Left ventricle myocardium inferior (tissue), 1 donor: ENCODE data around the gene PELI2. TPM values are rescaled to one million over a fixed set of nuclear protein-coding genes. Genes with fewer than 3 reads are reported as not detected.

ENCODE experiments used
- DNase-seq: peaks from one replicate; pipeline ENCODE4 v3.0.0-alpha.2; 2020
- H3K27ac ChIP-seq: fragments of 200-600 bp; replicated peaks from 2 replicates; pipeline ENCODE4 v1.8.0; 2021
- H3K27me3 ChIP-seq: fragments of 200-600 bp; 2 replicates; pipeline ENCODE4 v1.8.0; 2021; ENCODE audit warnings: low read depth
- H3K36me3 ChIP-seq: fragments of 200-600 bp; 2 replicates; pipeline ENCODE4 v1.8.0; 2021
- H3K4me1 ChIP-seq: fragments of 200-600 bp; 2 replicates; pipeline ENCODE4 v1.8.0; 2021
- H3K4me3 ChIP-seq: fragments of 200-600 bp; 2 replicates; pipeline ENCODE4 v1.8.0; 2021; ENCODE audit warnings: mild to moderate bottlenecking, moderate library complexity
- H3K9me3 ChIP-seq: fragments of 200-600 bp; replicated peaks from 2 replicates; pipeline ENCODE4 v1.8.0; 2021
- intact Hi-C: fragments of 100-400 bp; cut with micrococcal nuclease; formaldehyde crosslinking; loops from one replicate; pipeline ENCODE4 v1.11.0; 2022
- total RNA-seq: library from RNA; stranded (reverse); fragmentation: NEBNext Ultra II Directional; extraction: Animal tissue kit (Norgen Biotek cat#: 25700); gene quantifications from one replicate; pipeline ENCODE4 v1.2.1, GENCODE V29; 2021
- TF ChIP-seq, protein P1 (sequence below): fragments of 200-600 bp; IDR thresholded peaks from 2 replicates; pipeline ENCODE4 v1.8.0; 2021; ENCODE audit warnings: antibody characterized with exemption, mild to moderate bottlenecking, borderline replicate concordance
- donor health status: DM: no; HTN: yes; CAD: no; lungs with severe emphysema.

Gene PELI2
- total RNA-seq, 1 donor from 2014 or later = 2.0 TPM

DNA sequence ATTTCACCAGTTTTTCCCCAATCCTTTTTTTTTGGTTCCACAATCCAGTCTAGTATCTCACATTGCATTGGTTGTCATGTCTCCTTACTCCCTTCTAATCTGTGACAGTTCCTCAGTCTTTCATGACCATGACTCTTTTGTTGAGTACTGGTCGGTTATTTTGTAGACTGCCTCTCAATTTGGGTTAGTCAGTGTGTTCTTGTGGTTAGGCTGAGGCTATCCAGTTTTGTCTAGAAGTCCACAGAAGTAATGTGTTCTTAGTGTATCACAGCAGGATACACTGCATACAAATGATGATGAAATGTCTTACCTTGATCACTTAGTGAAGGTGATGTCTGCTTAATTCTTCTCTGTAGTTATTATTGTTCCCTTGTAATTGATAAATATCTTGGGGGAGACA lies 24.8 kb downstream of the PELI2 start:
- DNase-seq = no peak
- Histone ChIP-seq H3K27ac (no peak overlapping the region), H3K4me1 (peaks cover 4% of the 10 kb centered on the region), H3K4me3 (no peak overlapping the region), H3K27me3 (no peaks in the 10 kb centered on the region), H3K9me3 (no peaks in the 10 kb centered on the region), H3K36me3 (no peaks in the 10 kb centered on the region)
- intact Hi-C loops = no loop called here
- TF ChIP-seq, protein P1, sequence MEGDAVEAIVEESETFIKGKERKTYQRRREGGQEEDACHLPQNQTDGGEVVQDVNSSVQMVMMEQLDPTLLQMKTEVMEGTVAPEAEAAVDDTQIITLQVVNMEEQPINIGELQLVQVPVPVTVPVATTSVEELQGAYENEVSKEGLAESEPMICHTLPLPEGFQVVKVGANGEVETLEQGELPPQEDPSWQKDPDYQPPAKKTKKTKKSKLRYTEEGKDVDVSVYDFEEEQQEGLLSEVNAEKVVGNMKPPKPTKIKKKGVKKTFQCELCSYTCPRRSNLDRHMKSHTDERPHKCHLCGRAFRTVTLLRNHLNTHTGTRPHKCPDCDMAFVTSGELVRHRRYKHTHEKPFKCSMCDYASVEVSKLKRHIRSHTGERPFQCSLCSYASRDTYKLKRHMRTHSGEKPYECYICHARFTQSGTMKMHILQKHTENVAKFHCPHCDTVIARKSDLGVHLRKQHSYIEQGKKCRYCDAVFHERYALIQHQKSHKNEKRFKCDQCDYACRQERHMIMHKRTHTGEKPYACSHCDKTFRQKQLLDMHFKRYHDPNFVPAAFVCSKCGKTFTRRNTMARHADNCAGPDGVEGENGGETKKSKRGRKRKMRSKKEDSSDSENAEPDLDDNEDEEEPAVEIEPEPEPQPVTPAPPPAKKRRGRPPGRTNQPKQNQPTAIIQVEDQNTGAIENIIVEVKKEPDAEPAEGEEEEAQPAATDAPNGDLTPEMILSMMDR = no peak

DNA sequence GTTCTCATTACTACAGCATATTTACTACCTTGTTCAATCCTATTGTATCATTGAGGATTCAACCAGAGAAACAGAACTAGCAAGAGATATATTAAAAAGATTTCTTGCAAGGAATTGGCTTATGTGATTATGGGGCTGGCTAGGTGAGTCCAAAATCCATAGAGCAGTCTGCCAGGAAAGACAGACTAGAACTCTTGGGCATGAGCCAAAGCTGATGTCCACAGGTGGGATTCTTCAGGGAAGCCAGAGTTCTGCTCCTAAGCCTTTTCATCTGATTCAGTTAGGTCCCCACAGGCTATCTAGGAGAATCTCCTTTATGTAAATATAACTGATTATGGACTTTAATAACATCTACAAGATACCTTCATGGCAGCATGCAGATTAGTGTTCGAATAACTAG lies 26.0 kb downstream of the PELI2 start:
- Histone ChIP-seq H3K4me3 (no peak overlapping the region), H3K9me3 (no peaks in the 10 kb centered on the region), H3K27ac (no peak overlapping the region), H3K4me1 (peaks cover 14% of the 10 kb centered on the region), H3K36me3 (no peaks in the 10 kb centered on the region), H3K27me3 (no peaks in the 10 kb centered on the region)
- intact Hi-C loops = no loop called here
- DNase-seq = no peak
- TF ChIP-seq, protein P1 = no peak

DNA sequence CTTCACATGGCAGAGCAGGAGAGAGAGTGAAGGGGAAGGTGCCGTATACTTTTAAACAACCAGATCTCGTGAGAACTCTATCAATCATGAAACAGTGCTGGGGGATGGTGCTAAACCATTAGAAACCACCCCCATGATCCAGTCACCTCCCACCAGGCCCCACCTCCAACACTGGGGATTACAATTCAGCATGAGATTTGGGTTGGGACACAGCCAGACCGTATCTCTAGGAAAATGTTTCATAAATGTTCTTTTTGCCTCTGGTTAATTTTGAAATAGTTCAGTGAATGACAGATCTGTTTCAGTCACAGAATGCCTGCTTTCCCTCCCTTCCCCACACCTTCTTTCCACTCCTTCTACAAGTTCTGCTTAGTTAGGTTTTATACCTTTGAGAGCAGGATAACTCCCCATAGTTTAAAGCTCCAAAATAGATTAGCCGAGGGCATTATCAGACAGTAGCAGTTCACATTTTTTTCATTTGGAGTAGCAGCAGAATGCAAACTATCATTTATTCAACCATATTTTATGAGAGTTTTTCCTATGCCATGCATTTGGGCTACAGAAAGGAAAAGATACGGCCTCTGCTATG lies 27.1 kb downstream of the PELI2 start:
- peaks cover 17% of the 10 kb centered on the region for H3K4me1 ChIP-seq
- no peaks in the 10 kb centered on the region for H3K9me3 ChIP-seq

DNA sequence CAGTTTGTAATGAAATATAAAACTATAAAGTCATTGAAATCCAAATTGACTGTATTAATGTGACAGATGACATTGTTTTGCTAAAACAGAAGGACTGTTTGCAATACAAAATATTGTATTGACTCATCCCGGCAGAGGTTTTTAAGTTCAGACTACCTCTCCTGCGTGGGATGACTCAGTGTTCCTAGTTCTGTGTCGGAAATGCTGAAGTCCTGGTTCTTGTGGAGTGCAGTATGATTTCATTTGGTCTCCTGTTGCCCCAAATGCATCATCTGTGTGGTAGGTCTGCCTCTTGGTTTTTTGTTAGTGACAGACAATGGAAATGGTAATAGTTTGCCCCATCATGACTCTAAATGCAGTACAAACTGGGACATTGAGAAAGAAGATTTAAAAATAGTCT lies 27.8 kb downstream of the PELI2 start:
- no peak overlapping the region for H3K4me3 ChIP-seq
- H3K27ac ChIP-seq = no peak overlapping the region
- H3K36me3 ChIP-seq = no peaks in the 10 kb centered on the region
- H3K27me3 ChIP-seq = no peaks in the 10 kb centered on the region
- peaks cover 17% of the 10 kb centered on the region for H3K4me1 ChIP-seq
- TF ChIP-seq, protein P1 = no peak
- no peaks in the 10 kb centered on the region for H3K9me3 ChIP-seq
- intact Hi-C loops = no loop called here
- no peak for DNase-seq

More for the DNA sequence above, 27.1 kb downstream of the PELI2 start:
- DNase-seq = no peak
- TF ChIP-seq, protein P1 = no peak
- intact Hi-C loops = no loop called here
- Histone ChIP-seq H3K27ac (no peak overlapping the region), H3K4me3 (no peak overlapping the region), H3K36me3 (no peaks in the 10 kb centered on the region), H3K27me3 (no peaks in the 10 kb centered on the region)

DNA sequence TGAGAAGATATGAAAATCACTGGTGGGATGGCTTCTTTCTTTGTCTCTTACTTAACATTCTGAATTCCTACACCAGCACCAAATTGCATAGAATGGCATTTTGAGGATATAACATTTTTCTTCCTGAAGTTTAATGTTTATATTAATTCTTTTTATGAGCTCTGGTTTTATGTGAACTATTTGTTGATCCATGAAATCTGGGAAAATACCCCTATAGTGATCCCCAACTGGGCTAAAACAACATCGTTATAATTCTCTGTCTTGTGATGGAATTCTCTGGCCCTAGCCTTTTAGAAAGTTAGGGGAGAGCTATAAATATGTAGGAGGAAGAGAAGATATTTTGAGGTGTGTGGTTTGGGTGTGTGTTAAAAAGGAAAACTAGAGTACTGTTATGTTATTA lies 29.2 kb downstream of the PELI2 start:
- no peak for DNase-seq
- no peaks in the 10 kb centered on the region for H3K36me3 ChIP-seq
- TF ChIP-seq, protein P1 = no peak
- H3K9me3 ChIP-seq = no peaks in the 10 kb centered on the region
- no peaks in the 10 kb centered on the region for H3K27me3 ChIP-seq
- no peak overlapping the region for H3K27ac ChIP-seq
- H3K4me1 ChIP-seq = peaks cover 17% of the 10 kb centered on the region
- no peak overlapping the region for H3K4me3 ChIP-seq
- intact Hi-C loops = no loop called here
